OCI-LY7 (cell line): ENCODE measurements around the gene KCNQ5.

Source experiments
- CTCF ChIP-seq: fragments of 200-600 bp; sonication (generic); conservative IDR thresholded peaks from 2 replicates; pipeline ENCODE4 v1.5.1; 2014; ENCODE audit warnings: mild to moderate bottlenecking, antibody characterized with exemption, low read length, moderate library complexity, mixed read lengths
- EZH2phosphoT487 ChIP-seq: fragments of 200-600 bp; sonication (generic); IDR thresholded peaks from 2 replicates; pipeline ENCODE4 v1.6.1; 2018; ENCODE audit warnings: low read depth, borderline replicate concordance, mild to moderate bottlenecking, mixed run types, antibody characterized with exemption, low read length, moderate library complexity, mixed read lengths

- TF ChIP-seq EZH2phosphoT487 (no peak), CTCF (no peak)
Observed at GRCh38 chr6:72940265-72940664, 318.4 kb downstream of the KCNQ5 start.
